DMS53 (cell line): ENCODE measurements around the gene UCMA.

ENCODE experiments used
- DNase-seq: peaks from one replicate; lab custom pipeline; 2025; lab: John Stamatoyannopoulos, UW

UCMA gene

DNA sequence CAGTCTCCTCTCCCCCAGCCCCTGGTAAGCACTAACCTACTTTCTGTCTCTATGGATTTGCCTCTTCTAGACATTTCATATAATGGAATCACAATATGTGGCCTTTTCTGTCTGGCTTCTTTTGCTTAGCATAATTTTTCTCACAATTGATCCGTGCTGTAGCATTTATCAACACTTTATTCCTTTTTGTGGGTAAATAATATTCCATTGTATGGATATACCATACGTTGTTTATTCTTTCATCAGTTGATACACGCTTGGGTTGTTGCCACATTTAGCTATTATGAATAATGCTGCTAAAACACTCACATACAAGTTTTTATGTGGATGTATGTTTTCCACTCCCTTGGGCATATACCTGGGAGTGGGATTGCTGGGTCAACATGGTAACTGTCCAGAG, 47.0 kb downstream of the UCMA start:
- no peak for DNase-seq

DNA sequence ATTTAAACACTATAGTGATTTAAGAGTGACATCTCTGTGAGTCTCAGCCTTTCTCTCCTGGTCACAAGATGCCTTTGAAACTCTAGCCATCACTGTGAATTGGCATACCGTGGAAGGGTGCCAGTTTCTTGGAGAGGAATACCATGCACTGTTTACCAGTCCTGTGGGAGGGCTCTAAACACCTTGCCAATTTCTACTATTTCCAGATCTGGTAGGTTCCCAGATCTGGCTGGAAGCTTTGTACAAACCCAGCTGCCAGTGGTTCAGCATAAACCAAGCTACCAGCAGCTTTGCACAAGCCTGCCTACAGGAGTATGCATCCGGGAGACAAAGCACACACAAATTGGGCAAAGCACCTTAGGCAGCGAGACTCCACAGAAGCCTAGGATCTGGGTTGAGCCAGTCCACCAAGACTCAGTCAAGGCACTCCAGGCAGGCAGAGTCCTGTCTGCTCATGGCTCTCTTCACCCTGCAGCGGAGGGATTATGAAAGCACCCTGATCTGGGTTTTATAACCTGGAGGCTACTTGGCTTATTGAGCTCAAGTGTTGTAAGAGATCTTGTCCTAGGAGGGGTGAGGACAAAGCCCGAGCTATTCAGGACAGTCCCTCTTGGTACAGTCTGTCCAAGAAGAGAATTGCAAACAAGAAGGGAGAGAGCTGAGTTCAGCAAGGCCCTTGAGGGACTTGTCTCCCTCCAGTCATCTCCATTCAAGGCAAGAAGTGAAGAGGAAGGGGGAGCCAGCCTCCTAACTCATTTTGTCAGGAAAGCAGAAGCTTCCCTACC, 49.3 kb downstream of the UCMA start:
- DNase-seq = no peak

DNA sequence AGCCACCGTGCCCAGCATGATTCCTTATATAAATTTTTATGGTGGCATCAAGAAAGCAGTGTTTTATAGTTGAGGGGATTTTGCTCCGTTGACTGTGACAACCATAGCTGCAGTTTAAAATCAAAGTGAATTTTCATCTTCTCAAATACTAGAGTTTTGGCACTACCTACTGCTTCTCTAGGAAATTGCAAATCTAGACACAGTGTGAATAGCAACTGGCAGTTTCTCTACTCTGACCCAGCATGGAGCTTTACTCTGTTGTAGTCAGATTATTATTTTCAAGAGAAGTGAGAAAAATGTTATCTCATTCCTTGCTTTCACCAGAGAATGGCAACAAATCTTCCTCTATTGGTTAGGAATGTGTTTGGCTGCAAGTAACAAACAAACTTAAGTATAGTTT, 49.9 kb downstream of the UCMA start:
- DNase-seq = no peak

DNA sequence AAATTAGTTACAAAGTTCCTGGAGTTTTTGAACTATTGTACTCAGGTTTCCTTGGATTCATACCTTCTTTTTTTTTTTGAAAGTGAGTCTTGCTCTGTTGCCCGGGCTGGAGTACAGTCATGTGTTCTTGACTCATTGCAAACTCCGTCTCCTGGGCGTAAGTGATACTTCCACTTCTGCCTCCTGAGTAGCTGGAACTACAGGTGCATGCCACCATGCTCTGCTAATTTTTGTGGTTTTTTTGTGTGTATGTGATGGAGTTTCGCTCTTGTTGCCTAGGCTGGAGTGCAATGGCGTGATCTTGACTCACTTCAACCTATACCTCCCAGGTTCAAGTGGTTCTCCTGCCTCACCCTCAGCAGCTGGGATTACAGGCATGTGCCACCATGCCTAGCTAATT, 50.5 kb downstream of the UCMA start:
- DNase-seq = no peak

DNA sequence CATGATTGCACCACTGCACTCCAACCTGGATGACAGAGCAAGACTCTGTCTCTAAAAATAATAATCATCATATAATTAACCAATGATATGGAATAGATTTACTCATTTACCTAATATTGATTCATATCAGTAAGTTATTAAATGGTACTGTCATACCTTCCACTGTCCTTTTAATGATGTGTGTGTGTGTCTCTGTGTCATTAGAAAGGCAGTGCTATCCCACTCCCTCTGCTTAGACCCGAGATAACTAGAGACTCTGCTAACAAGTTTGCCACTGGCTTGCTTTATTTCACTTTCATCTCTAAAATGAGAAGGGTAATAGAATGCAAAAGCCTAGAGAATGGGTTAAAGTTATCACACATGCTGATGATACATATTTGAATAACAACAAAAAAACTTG, 51.8 kb downstream of the UCMA start:
- DNase-seq = no peak

DNA sequence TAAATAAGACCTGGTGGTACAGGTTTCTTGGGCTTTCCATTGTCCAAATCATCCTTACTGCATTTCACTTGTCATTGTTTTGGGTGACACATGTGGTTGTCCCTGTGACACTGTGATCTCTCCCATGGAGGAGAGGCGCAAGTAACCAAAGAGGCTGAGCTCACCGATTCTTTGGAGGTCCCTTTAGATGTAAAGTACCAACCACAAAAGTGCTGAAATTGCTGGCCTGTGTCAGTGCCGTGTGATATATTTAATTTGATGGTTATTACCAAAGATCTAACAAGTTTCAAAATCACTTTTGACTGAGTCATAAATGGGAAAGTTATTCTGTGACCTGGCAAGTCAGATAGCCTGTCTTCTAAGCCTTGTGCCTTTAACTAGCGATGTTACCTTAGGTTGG, 53.4 kb downstream of the UCMA start:
- DNase-seq = no peak

DNA sequence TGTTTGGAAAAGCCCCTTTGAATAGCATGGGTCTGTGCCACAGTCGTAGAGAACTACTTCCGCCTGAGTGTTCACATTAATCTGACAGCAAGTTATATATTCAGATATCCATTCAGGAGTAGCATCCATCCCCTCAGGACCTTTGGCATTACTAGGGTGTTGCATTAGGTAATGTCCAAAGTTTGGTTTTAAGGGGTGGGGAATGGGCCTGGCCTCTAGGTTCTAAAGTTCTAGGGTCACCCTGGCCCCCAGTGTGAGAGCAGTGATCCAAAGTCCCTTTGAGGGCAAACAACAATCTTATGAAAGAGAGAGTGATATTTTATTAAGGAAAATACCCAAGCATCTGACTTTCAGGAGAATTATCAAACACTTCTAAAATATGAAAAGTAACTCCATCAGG, 60.6 kb downstream of the UCMA start:
- no peak for DNase-seq
